ENCODE data around the gene WASHC3. TPM values are rescaled to one million over a fixed set of nuclear protein-coding genes. Genes with fewer than 3 reads are reported as not detected.
"Not testable (repeated sequence)": the region's sequence is repeated elsewhere in the genome, so short reads cannot be mapped to it uniquely, and the experiment has no call there.

WASHC3 gene
- total RNA-seq, 2 donors from 2014 or later = 46.8 to 73.6 TPM

DNA sequence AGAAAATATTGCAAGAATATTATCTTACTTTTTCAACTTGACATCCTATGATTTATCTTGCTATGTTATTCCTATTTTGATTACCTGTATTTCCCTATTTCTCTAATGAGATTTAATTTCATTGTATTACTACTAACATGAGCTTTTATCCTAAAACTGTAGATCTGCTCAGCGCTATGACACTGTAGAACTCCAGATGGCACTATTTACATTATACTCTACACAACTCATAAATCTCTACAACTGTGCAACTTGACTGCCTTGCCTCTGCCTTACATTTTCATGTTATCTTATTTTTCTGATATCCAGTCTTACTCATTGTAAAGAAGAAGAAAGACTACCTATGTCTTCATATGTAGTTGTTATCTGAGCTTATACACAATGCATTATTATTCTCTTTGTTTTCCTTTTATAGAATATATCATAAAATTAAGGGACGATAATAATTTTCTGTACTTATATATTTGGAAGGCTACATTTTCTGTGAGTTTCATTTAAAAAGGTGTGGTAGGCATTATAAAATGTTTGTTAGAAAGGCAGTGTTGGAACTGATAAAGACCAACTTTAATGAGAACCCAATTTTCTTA is 34.0 kb upstream of the WASHC3 start:
- Histone ChIP-seq H3K4me1 (ENCODE audit: control insufficient read depth in 1 of 2, low read depth in 2 of 2) (no peaks in the 10 kb centered on the region), H3K27me3 (replicated peaks; ENCODE audit: insufficient read depth) (no peaks in the 10 kb centered on the region), H3K9me3 (no peaks in the 10 kb centered on the region), H3K27ac (no peak overlapping the region), H3K4me3 (no peak overlapping the region), H3K36me3 (no peaks in the 10 kb centered on the region)
- TF ChIP-seq, protein P1, sequence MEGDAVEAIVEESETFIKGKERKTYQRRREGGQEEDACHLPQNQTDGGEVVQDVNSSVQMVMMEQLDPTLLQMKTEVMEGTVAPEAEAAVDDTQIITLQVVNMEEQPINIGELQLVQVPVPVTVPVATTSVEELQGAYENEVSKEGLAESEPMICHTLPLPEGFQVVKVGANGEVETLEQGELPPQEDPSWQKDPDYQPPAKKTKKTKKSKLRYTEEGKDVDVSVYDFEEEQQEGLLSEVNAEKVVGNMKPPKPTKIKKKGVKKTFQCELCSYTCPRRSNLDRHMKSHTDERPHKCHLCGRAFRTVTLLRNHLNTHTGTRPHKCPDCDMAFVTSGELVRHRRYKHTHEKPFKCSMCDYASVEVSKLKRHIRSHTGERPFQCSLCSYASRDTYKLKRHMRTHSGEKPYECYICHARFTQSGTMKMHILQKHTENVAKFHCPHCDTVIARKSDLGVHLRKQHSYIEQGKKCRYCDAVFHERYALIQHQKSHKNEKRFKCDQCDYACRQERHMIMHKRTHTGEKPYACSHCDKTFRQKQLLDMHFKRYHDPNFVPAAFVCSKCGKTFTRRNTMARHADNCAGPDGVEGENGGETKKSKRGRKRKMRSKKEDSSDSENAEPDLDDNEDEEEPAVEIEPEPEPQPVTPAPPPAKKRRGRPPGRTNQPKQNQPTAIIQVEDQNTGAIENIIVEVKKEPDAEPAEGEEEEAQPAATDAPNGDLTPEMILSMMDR (IDR thresholded peaks at IDR 0.05) = no peak
- DNase-seq (ENCODE audit: low spot score) (no peak), ATAC-seq (ENCODE audit: insufficient number of reproducible peaks, low FRiP score, low read depth) (no peak)

DNA sequence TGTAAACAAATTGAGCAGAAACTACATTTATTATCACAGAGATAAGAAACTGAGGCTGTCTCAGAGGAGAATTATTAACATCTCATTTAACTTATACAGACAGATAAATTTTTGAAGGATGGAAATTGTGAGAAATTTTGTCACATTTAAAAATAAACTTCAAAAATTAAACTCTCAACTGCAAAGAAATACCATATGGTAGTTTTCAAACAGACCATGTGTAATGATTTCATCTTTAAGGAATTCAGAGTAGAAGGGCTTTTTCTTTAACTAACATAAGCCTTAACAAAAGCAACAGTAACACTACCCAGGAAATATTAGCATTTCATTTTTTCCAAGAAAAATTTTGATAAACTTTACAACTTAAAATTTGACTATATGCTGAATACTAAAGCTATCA is 31.5 kb upstream of the WASHC3 start:
- Histone ChIP-seq H3K4me3 (no peak overlapping the region), H3K9me3 (no peaks in the 10 kb centered on the region), H3K27ac (no peak overlapping the region), H3K27me3 (replicated peaks; ENCODE audit: insufficient read depth) (no peaks in the 10 kb centered on the region), H3K4me1 (ENCODE audit: control insufficient read depth in 1 of 2, low read depth in 2 of 2) (no peaks in the 10 kb centered on the region), H3K36me3 (no peaks in the 10 kb centered on the region)
- TF ChIP-seq, protein P1 (IDR thresholded peaks at IDR 0.05) = no peak
- ATAC-seq (ENCODE audit: insufficient number of reproducible peaks, low FRiP score, low read depth) = no peak
- no peak for DNase-seq (ENCODE audit: low spot score)

DNA sequence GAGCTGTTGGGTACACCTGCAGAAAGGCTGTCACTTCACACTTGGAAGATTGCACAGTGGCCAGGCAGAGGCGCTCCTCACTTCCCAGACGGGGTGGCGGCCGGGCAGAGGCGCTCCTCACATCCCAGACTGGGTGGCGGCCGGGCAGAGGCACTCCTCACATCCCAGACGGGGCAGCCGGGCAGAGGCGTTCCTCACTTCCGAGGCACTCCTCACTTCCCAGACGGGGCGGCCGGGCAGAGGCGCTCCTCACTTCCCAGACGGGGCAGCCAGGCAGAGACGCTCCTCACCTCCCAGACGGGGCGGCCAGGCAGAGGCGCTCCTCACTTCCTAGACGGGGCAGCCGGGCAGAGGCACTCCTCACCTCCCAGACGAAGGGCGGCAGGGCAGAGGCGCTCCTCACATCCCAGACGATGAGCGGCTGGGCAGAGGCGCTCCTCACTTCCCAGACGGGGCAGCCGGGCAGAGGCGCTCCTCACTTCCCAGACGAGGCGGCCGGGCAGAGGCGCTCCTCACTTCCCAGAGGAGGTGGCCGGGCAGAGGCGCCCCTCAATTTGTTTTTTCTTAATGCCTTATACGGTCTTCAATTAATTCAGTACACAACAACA is 27.5 kb upstream of the WASHC3 start:
- not testable (repeated sequence) for DNase-seq (ENCODE audit: low spot score); H3K4me1 ChIP-seq (ENCODE audit: control insufficient read depth in 1 of 2, low read depth in 2 of 2); H3K27me3 ChIP-seq (replicated peaks; ENCODE audit: insufficient read depth); H3K27ac ChIP-seq; ATAC-seq (ENCODE audit: insufficient number of reproducible peaks, low FRiP score, low read depth); H3K9me3 ChIP-seq; H3K36me3 ChIP-seq; H3K4me3 ChIP-seq

DNA sequence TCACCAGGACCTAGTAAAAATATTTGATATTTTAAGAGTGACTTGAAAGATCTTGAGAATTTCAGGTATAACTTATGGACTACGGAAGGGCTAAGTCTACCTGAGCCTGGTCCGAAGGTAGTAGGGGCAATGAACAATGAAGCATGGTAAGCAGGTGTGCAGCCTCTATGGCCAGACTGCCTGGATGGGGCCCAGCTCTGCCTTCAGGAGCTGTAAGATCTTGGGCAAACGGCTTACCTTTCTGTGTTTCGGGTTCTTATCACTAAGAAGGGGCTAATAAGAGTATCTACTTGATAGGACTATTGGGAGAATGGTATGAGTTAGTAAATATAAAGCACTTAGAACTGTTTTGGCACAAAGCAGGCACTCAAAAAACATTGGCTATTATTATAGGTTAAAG is 19.1 kb upstream of the WASHC3 start:
- TF ChIP-seq, protein P1 (IDR thresholded peaks at IDR 0.05) = no peak
- no peak for DNase-seq (ENCODE audit: low spot score)
- no peaks in the 10 kb centered on the region for H3K27me3 ChIP-seq (replicated peaks; ENCODE audit: insufficient read depth)
- peaks cover 17% of the 10 kb centered on the region for H3K36me3 ChIP-seq
- no peaks in the 10 kb centered on the region for H3K9me3 ChIP-seq
- ATAC-seq (ENCODE audit: insufficient number of reproducible peaks, low FRiP score, low read depth) = no peak
- H3K4me1 ChIP-seq (ENCODE audit: control insufficient read depth in 1 of 2, low read depth in 2 of 2) = no peaks in the 10 kb centered on the region
- H3K4me3 ChIP-seq = no peak overlapping the region
- H3K27ac ChIP-seq = no peak overlapping the region

DNA sequence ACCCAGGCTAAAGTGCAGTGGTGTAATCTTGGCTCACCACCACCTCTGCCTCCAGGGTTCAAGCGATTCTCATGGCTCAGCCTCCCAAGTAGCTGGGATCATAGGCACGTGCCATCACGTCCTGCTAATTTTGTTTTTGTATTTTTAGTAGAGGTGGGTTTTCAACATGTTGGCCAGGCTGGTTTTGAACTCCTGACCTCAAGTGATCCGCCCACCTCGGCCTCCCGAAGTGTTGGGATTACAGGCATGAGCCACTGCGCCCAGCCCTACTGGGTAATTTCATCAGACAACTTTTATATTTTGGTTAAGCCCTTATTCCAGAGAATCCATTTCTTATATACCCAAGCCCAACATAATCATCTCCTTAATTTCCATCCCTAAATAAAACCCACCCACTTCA is 10.3 kb upstream of the WASHC3 start:
- not testable (repeated sequence) for ATAC-seq (ENCODE audit: insufficient number of reproducible peaks, low FRiP score, low read depth); H3K27ac ChIP-seq; H3K4me1 ChIP-seq (ENCODE audit: control insufficient read depth in 1 of 2, low read depth in 2 of 2); H3K27me3 ChIP-seq (replicated peaks; ENCODE audit: insufficient read depth); DNase-seq (ENCODE audit: low spot score); H3K9me3 ChIP-seq; H3K36me3 ChIP-seq; H3K4me3 ChIP-seq

DNA sequence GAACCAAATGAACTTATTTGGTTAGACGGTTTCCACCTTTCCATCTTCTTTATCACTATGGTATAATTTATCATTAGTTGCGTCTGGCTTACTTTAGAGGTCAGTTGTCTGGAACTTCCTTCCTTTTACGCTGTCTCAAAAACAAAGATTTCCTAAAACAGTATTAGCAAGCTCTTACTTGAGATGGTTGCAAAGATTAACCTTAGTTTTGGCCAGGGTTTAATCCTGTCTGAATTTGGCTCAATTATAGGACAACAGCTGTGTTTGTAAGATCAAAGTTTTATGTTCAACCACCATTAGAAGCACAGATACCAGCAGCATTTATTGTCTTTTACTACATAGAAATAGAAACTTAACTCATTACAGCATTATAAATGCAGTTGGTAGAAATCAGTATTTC is 7.9 kb upstream of the WASHC3 start:
- Histone ChIP-seq H3K27ac (no peak overlapping the region), H3K4me1 (ENCODE audit: control insufficient read depth in 1 of 2, low read depth in 2 of 2) (no peaks in the 10 kb centered on the region), H3K9me3 (no peaks in the 10 kb centered on the region), H3K27me3 (replicated peaks; ENCODE audit: insufficient read depth) (no peaks in the 10 kb centered on the region), H3K4me3 (no peak overlapping the region), H3K36me3 (peaks cover 4% of the 10 kb centered on the region)
- ATAC-seq (ENCODE audit: insufficient number of reproducible peaks, low FRiP score, low read depth) (no peak), DNase-seq (ENCODE audit: low spot score) (no peak)
- TF ChIP-seq, protein P1 (IDR thresholded peaks at IDR 0.05) = no peak

Data from thoracic aorta (tissue), 2 donors.